ENCODE results near the gene TMEM134. TPM values are rescaled to one million over a fixed set of nuclear protein-coding genes. Genes with fewer than 3 reads are reported as not detected.
"Not testable (repeated sequence)": the region's sequence is repeated elsewhere in the genome, so short reads cannot be mapped to it uniquely, and the experiment has no call there.

Gene TMEM134
- total and polyA plus RNA-seq, 2 of the 4 experiments (the other 2 are of a cell fraction) = 12.5 to 55.0 TPM

DNA sequence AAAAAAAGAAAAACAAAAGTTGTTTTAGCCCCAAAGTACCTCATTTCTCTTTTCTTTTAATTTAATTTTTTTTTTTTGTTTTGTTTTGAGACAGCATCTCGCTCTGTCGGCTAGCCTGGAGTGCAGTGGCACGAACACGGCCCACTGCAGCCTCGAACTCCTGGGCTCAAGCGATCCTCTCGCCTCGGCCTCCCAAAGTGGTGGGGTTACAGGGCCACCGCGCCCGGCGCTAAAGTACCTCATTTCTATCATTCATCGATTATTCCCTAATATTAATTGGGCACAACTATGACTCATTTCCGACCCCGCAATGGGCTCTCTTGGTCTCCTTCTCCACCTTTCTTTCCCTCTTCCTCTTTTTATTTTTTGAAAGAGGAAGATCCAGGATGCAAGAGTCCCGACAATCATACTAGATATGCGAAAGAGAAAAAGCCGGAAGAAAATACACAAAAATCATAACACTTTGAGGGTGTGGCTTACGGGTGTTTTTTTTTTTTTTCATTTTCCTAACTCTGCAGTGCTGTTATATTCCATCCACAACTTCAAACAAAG, 13.3 kb upstream of the TMEM134 start:
- no peaks in the 10 kb centered on the region for H3K27me3 ChIP-seq (ENCODE audit: control insufficient read depth, insufficient read depth, low read length)
- peak overlapping the region; percentile 51; the same call in 1 of the 2 replicates for H4K91ac ChIP-seq (ENCODE audit: insufficient read depth, low read depth, low read length)
- H3K9me3 ChIP-seq (ENCODE audit: control insufficient read depth, insufficient read depth, low read length) = no peaks in the 10 kb centered on the region
- in situ Hi-C loops (cut with MboI; ENCODE audit: low sequenced_read_pairs) (no loop called here), intact Hi-C loops (cut with micrococcal nuclease) (loop anchor here (5.0 kb wide), 1 partner anchor 60 kb away; no protein-coding TSS in a partner anchor), dilution Hi-C loops (cut with HindIII; ENCODE audit: low sequenced_read_pairs, unreplicated experiment) (no loop called here)
- POLR2A ChIA-PET (ENCODE audit: unreplicated experiment) = no interaction called here
- H2AK9ac ChIP-seq (replicated peaks; ENCODE audit: low read depth, low read length, poor library complexity) = peak overlapping the region; percentile 85
- ATAC-seq (ENCODE audit: low read depth) (peak; percentile 19), DNase-seq (no peak)
- H3K9me1 ChIP-seq (ENCODE audit: insufficient read depth, low read length) = peaks cover 15% of the 10 kb centered on the region
- H2BK5ac ChIP-seq (ENCODE audit: low read depth, low read length, poor library complexity, severe bottlenecking) = peak overlapping the region; percentile 47
- H3K4ac ChIP-seq (ENCODE audit: low read depth, low read length) = peak overlapping the region; percentile 75; the same call in 1 of the 2 replicates
- H3K56ac ChIP-seq (ENCODE audit: extremely low read depth, insufficient read depth, low read length) = peak overlapping the region; percentile 52; the same call in 1 of the 2 replicates
- peak overlapping the region; percentile 95 for H2AFZ ChIP-seq (replicated peaks; ENCODE audit: low read length, poor library complexity)
- WGBS, 2 experiments (ENCODE audit: extremely low coverage in 2 of 2, insufficient read length in 1 of 2) = no CpG with 5 or more reads among the region's 19 CpGs
- H3K79me1 ChIP-seq (ENCODE audit: low read depth in 1 of 2, low read length in 2 of 2) = peaks cover 14 to 38% of the 10 kb centered on the region in 2 experiments
- CTCF ChIA-PET = no interaction called here
- peaks cover 3% of the 10 kb centered on the region for H3K36me3 ChIP-seq (ENCODE audit: control insufficient read depth, insufficient read depth, low read length)
- H2BK20ac ChIP-seq (ENCODE audit: low read depth, low read length) = no peak overlapping the region
- peak overlapping the region; percentile 45 for H3K27ac ChIP-seq (ENCODE audit: insufficient read depth, low read length)
- H3K4me2 ChIP-seq (ENCODE audit: low read depth, low read length) = peak overlapping the region; percentile 62
- peak overlapping the region; percentile 40 for H4K5ac ChIP-seq (ENCODE audit: low read depth, low read length)
- BruUV-seq (replicated peaks) = no TSS peak
- H3K14ac ChIP-seq (replicated peaks; ENCODE audit: low read depth, low read length) = peak overlapping the region; percentile 81; the same call in 1 of the 2 replicates
- H3K4me3 ChIP-seq (ENCODE audit: insufficient read depth, low read depth, low read length) = peak overlapping the region; percentile 49
- H4K20me1 ChIP-seq (ENCODE audit: insufficient read depth, low read length) = no peaks in the 10 kb centered on the region; the same call in 1 of the 2 replicates
- H2BK120ac ChIP-seq (ENCODE audit: low read depth, low read length) = 0 out of 2 replicates have a peak overlapping the region, but pooled peaks have one; percentile 16
- H3K4me1 ChIP-seq (ENCODE audit: control insufficient read depth, insufficient read depth, low read length) = peaks cover 3% of the 10 kb centered on the region; the same call in 1 of the 2 replicates
- H3K18ac ChIP-seq (ENCODE audit: low read depth, low read length) = no peak overlapping the region
- TF ChIP-seq MAZ (IDR thresholded peaks at IDR 0.05; ENCODE audit: borderline replicate concordance, low read depth, low read length) = no peak
- H2AK5ac ChIP-seq (ENCODE audit: low read depth, low read length) = no peak overlapping the region
- no peak overlapping the region for H2BK15ac ChIP-seq (ENCODE audit: low read depth, low read length)
- peak overlapping the region; percentile 57 for H3K9ac ChIP-seq (ENCODE audit: low read depth, low read length)
- peak overlapping the region; percentile 89 to 98 for H4K8ac ChIP-seq (ENCODE audit: low read depth in 2 of 2, low read length in 2 of 2)
- no peak overlapping the region for H3K23ac ChIP-seq (ENCODE audit: low read depth, low read length)

DNA sequence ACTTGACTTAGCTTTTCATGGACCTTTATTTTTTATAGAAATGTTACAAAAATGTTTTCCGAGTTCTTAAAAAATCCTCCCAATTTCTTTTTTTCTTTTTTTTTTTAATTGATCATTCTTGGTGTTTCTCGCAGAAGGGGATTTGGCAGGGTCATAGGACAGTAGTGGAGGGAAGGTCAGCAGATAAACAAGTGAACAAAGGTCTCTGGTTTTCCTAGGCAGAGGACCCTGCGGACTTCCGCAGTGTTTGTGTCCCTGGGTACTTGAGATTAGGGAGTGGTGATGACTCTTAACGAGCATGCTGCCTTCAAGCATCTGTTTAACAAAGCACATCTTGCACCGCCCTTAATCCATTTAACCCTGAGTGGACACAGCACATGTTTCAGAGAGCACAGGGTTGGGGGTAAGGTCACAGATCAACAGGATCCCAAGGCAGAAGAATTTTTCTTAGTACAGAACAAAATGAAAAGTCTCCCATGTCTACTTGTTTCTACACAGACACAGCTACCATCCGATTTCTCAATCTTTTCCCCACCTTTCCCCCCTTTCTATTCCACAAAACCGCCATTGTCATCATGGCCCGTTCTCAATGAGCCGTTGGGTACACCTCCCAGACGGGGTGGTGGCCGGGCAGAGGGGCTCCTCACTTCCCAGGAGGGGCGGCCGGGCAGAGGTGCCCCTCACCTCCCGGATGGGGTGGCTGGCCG, 8.4 kb upstream of the TMEM134 start:
- ATAC-seq (ENCODE audit: low read depth); H3K14ac ChIP-seq (replicated peaks; ENCODE audit: low read depth, low read length); H3K27me3 ChIP-seq (ENCODE audit: control insufficient read depth, insufficient read depth, low read length); H3K18ac ChIP-seq (ENCODE audit: low read depth, low read length); H3K4me1 ChIP-seq (ENCODE audit: control insufficient read depth, insufficient read depth, low read length); H4K91ac ChIP-seq (ENCODE audit: insufficient read depth, low read depth, low read length); H3K23ac ChIP-seq (ENCODE audit: low read depth, low read length); H2BK15ac ChIP-seq (ENCODE audit: low read depth, low read length); H3K56ac ChIP-seq (ENCODE audit: extremely low read depth, insufficient read depth, low read length); POLR2A ChIA-PET (ENCODE audit: unreplicated experiment); H3K4me3 ChIP-seq (ENCODE audit: insufficient read depth, low read depth, low read length); H4K20me1 ChIP-seq (ENCODE audit: insufficient read depth, low read length); H3K9ac ChIP-seq (ENCODE audit: low read depth, low read length); in situ Hi-C loops (cut with MboI; ENCODE audit: low sequenced_read_pairs); H2BK20ac ChIP-seq (ENCODE audit: low read depth, low read length); H3K36me3 ChIP-seq (ENCODE audit: control insufficient read depth, insufficient read depth, low read length); intact Hi-C loops (cut with micrococcal nuclease); H2BK120ac ChIP-seq (ENCODE audit: low read depth, low read length); H2AK9ac ChIP-seq (replicated peaks; ENCODE audit: low read depth, low read length, poor library complexity); H3K9me3 ChIP-seq (ENCODE audit: control insufficient read depth, insufficient read depth, low read length); BruUV-seq (replicated peaks); CTCF ChIA-PET; H2BK5ac ChIP-seq (ENCODE audit: low read depth, low read length, poor library complexity, severe bottlenecking); dilution Hi-C loops (cut with HindIII; ENCODE audit: low sequenced_read_pairs, unreplicated experiment); H3K4me2 ChIP-seq (ENCODE audit: low read depth, low read length); H2AFZ ChIP-seq (replicated peaks; ENCODE audit: low read length, poor library complexity); DNase-seq; H4K5ac ChIP-seq (ENCODE audit: low read depth, low read length); H3K9me1 ChIP-seq (ENCODE audit: insufficient read depth, low read length); H4K8ac ChIP-seq (ENCODE audit: low read depth in 2 of 2, low read length in 2 of 2); H2AK5ac ChIP-seq (ENCODE audit: low read depth, low read length); H3K4ac ChIP-seq (ENCODE audit: low read depth, low read length); H3K79me1 ChIP-seq (ENCODE audit: low read depth in 1 of 2, low read length in 2 of 2); H3K27ac ChIP-seq (ENCODE audit: insufficient read depth, low read length): not testable (repeated sequence)
- WGBS, 2 experiments (ENCODE audit: extremely low coverage in 2 of 2, insufficient read length in 1 of 2) = no CpG with 5 or more reads among the region's 16 CpGs

All from IMR-90 (cell line).